HepG2 (cell line): Measurements from ENCODE around the gene DDC. TPM values are rescaled to one million over a fixed set of nuclear protein-coding genes. Genes with fewer than 3 reads are reported as not detected.

Experiments
- ATAC-seq: fragments of 200-7000 bp; cut with Tn5 transposase; 3 replicates; pipeline ENCODE4 v1.9.1; 2020; ENCODE audit warnings: mild to moderate bottlenecking, moderate library complexity
- BruUV-seq: library from RNA; stranded (reverse); fragments of 400-500 nt; replicated peaks from 2 replicates; lab custom pipeline; 2021; lab: Mats Ljungman, UMichigan
- CTCF ChIA-PET: fragments of 300-600 bp; formaldehyde crosslinking; extraction: SDS; loops from one replicate; lab custom pipeline; 2021; ENCODE audit warnings: low total read pairs, inconsistent platforms, low intra/inter-chr PET ratio; lab: Yijun Ruan, JAX
- POLR2A ChIA-PET: fragments of 350-600 bp; sonication (Branson Sonifier 250); formaldehyde crosslinking; loops from one replicate; lab custom pipeline; 2020; ENCODE audit warnings: antibody characterized with exemption, inconsistent platforms; lab: Yijun Ruan, JAX
- DNase-seq: peaks from one replicate; pipeline ENCODE4 v3.0.0-alpha.2; 2015; ENCODE audit warnings: low spot score
- FAIRE-seq: peaks from 3 replicates; lab custom pipeline; 2011; peaks lifted over from hg19 to GRCh38; lab: Jason Lieb, UNC
- H2AFZ ChIP-seq: one replicate; pipeline ENCODE4 v1.6.1; 2011; ENCODE audit warnings: low read length, inconsistent platforms
- H3K27ac ChIP-seq: fragments of 300-600 bp; 3 replicates; pipeline ENCODE4 v1.8.0; 2011; ENCODE audit warnings: mixed run types, mild to moderate bottlenecking, mixed read lengths, low read length, inconsistent platforms; ENCODE audit not compliant: insufficient read depth; ENCODE audit errors: extremely low read length
- H3K27me3 ChIP-seq, 2 experiments: fragments of 200-600 bp in 1 of 2; 2 replicates in 1 of 2; 3 replicates in 1 of 2; pipeline versions ENCODE4 v1.6.0 to v1.8.0; 2011; ENCODE audit warnings: low read length in 2 of 2, mild to moderate bottlenecking in 2 of 2, moderate library complexity in 2 of 2, inconsistent platforms in 1 of 2; ENCODE audit not compliant: insufficient read depth in 2 of 2, control insufficient read depth in 1 of 2
- H3K36me3 ChIP-seq, 2 experiments: fragments of 200-600 bp in 1 of 2; replicated peaks in 1 of 2; 2 replicates in 1 of 2; 3 replicates in 1 of 2; pipeline versions ENCODE4 v1.5.1 to v1.8.0; 2011; ENCODE audit warnings: low read length in 2 of 2, inconsistent platforms in 1 of 2; ENCODE audit not compliant: insufficient read depth in 2 of 2, control insufficient read depth in 1 of 2
- H3K4me1 ChIP-seq: 2 replicates; pipeline ENCODE4 v1.5.1; 2012; ENCODE audit warnings: low read length, inconsistent platforms; ENCODE audit not compliant: insufficient read depth
- H3K4me2 ChIP-seq: 2 replicates; pipeline ENCODE4 v1.6.0; 2011; ENCODE audit warnings: low read depth, low read length, inconsistent platforms
- H3K4me3 ChIP-seq, 3 experiments: fragments of 200-600 bp in 1 of 3; sonication (generic), shearing (Covaris generic) in 1 of 3; replicated peaks in 1 of 3; 2 replicates each; pipeline ENCODE4 v1.5.1; 2011 to 2016; ENCODE audit warnings: low read length in 3 of 3, inconsistent platforms in 2 of 3, low read depth in 2 of 3, mild to moderate bottlenecking in 2 of 3, control low read depth in 1 of 3, mixed read lengths in 1 of 3; ENCODE audit not compliant: insufficient read depth in 1 of 3
- H3K79me2 ChIP-seq: one replicate; pipeline ENCODE4 v1.6.1; 2011; ENCODE audit warnings: low read length, inconsistent platforms; ENCODE audit not compliant: insufficient read depth
- H3K9ac ChIP-seq: 2 replicates; pipeline ENCODE4 v1.6.0; 2011; ENCODE audit warnings: mild to moderate bottlenecking, low read depth, low read length, inconsistent platforms; ENCODE audit not compliant: insufficient read depth
- H3K9me3 ChIP-seq: 2 replicates; pipeline ENCODE4 v1.5.1; 2012; ENCODE audit warnings: mild to moderate bottlenecking, low read length
- H4K20me1 ChIP-seq: 2 replicates; pipeline ENCODE4 v1.6.0; 2011; ENCODE audit warnings: inconsistent platforms, mild to moderate bottlenecking, low read length, moderate library complexity; ENCODE audit not compliant: insufficient read depth
- CHCHD3 ChIP-seq: sonication (generic); formaldehyde crosslinking; IDR thresholded peaks from 2 replicates; pipeline ENCODE4 v1.8.0; 2022; ENCODE audit warnings: mild to moderate bottlenecking, missing genetic modification reagents, moderate library complexity
- EP300 ChIP-seq, 3 experiments: sonication (generic) in 1 of 3; formaldehyde crosslinking in 1 of 3; IDR thresholded peaks; 2 replicates each; pipeline versions ENCODE4 v1.5.1 to v1.6.1; 2011 to 2020; ENCODE audit warnings: low read depth in 2 of 3, low read length in 2 of 3, borderline replicate concordance in 1 of 3, improper control_type of control experiment in 1 of 3, mild to moderate bottlenecking in 1 of 3, missing genetic modification reagents in 1 of 3, moderate library complexity in 1 of 3
- JDP2 ChIP-seq: sonication (generic); formaldehyde crosslinking; IDR thresholded peaks from 2 replicates; pipeline ENCODE4 v1.8.1; 2022; ENCODE audit warnings: missing genetic modification reagents, borderline replicate concordance
- KMT2A ChIP-seq: sonication (generic); formaldehyde crosslinking; IDR thresholded peaks from 2 replicates; pipeline ENCODE4 v1.4.0; 2020; ENCODE audit warnings: missing genetic modification reagents
- NONO ChIP-seq, 2 experiments: fragments of 450-650 bp in 1 of 2; sonication (generic) in 1 of 2; formaldehyde crosslinking in 1 of 2; IDR thresholded peaks in 1 of 2; conservative IDR thresholded peaks in 1 of 2; 2 replicates each; pipeline versions ENCODE4 v1.6.1 to v1.8.0; 2017 to 2022; ENCODE audit warnings: mild to moderate bottlenecking in 1 of 2, missing genetic modification reagents in 1 of 2, moderate library complexity in 1 of 2
- NR1H2 ChIP-seq: sonication (generic); formaldehyde crosslinking; IDR thresholded peaks from 2 replicates; pipeline ENCODE4 v1.8.1; 2022; ENCODE audit warnings: low read depth, missing genetic modification reagents, borderline replicate concordance
- RBM22 ChIP-seq: fragments of 200-400 bp; formaldehyde crosslinking; optimal IDR thresholded peaks from 2 replicates; pipeline ENCODE3; 2017; ENCODE audit warnings: mild to moderate bottlenecking, low read length, moderate library complexity
- SRSF4 ChIP-seq: fragments of 200-400 bp; formaldehyde crosslinking; IDR thresholded peaks from one replicate; pipeline ENCODE4 v1.6.1; 2018; ENCODE audit warnings: mild to moderate bottlenecking, low read depth, low read length, moderate library complexity; ENCODE audit not compliant: poor library complexity, severe bottlenecking
- ZNF446 ChIP-seq: sonication (generic); formaldehyde crosslinking; IDR thresholded peaks from 2 replicates; pipeline ENCODE4 v1.5.0; 2020; ENCODE audit warnings: mild to moderate bottlenecking, missing genetic modification reagents
- ZNF510 ChIP-seq: sonication (generic); formaldehyde crosslinking; IDR thresholded peaks from 2 replicates; pipeline ENCODE4 v1.4.0; 2020; ENCODE audit warnings: low read depth, mild to moderate bottlenecking, missing genetic modification reagents
- ZNF572 ChIP-seq: sonication (generic); formaldehyde crosslinking; IDR thresholded peaks from 2 replicates; pipeline ENCODE4 v1.5.1; 2020; ENCODE audit warnings: mild to moderate bottlenecking, missing genetic modification reagents
- ZNF775 ChIP-seq: sonication (generic); formaldehyde crosslinking; IDR thresholded peaks from 2 replicates; pipeline ENCODE4 v1.4.0; 2020; ENCODE audit warnings: missing genetic modification reagents, mild to moderate bottlenecking, moderate library complexity, borderline replicate concordance
- in situ Hi-C: cut with HindIII; loops from 2 replicates; pipeline ENCODE4 v1.10.0; 2017; ENCODE audit warnings: low pct_unique_long_range_greater_than_20kb; ENCODE audit not compliant: extremely low pct_ligation_motif_present
- intact Hi-C: fragments of 100-400 bp; cut with micrococcal nuclease; formaldehyde crosslinking; loops from one replicate; pipeline ENCODE4 v1.10.0; 2022; ENCODE audit not compliant: unreplicated experiment
- polyA plus RNA-seq, 8 experiments: library from polyadenylated mRNA; depleted of rRNA in 3 of 8; stranded (reverse) in 7 of 8; unstranded in 1 of 8; fragments of >200 nt; fragmentation: Illumina TruSeq in 4 of 8; extraction: Trizol in 4 of 8; gene quantifications; 2 replicates each; pipeline versions ENCODE4 v1.2.1 to v1.2.3, GENCODE V29; 2011 to 2016; ENCODE audit warnings: low read depth in 4 of 8, missing spikeins in 1 of 8, mixed read lengths in 1 of 8; ENCODE audit not compliant: insufficient read depth in 1 of 8
- total RNA-seq, 5 experiments: library from RNA; depleted of rRNA; stranded (reverse); fragments of >200 nt; fragmentation: Illumina TruSeq; extraction: Trizol; gene quantifications; 2 replicates each; pipeline ENCODE4 v1.2.3, GENCODE V29; 2016; ENCODE audit warnings: low read depth in 1 of 5
- TF ChIP-seq, protein P1 (sequence below): sonication (generic); formaldehyde crosslinking; IDR thresholded peaks from 2 replicates; pipeline ENCODE4 v1.5.0; 2020; ENCODE audit warnings: missing genetic modification reagents
- TF ChIP-seq, protein P2 (sequence below): sonication (generic); formaldehyde crosslinking; IDR thresholded peaks from 2 replicates; pipeline ENCODE4 v1.5.0; 2020; ENCODE audit warnings: missing genetic modification reagents, mild to moderate bottlenecking, borderline replicate concordance
- TF ChIP-seq, protein P3 (sequence below): sonication (generic); formaldehyde crosslinking; IDR thresholded peaks from 2 replicates; pipeline ENCODE4 v1.9.0; 2022; ENCODE audit warnings: low read depth, missing genetic modification reagents
- TF ChIP-seq, protein P4 (sequence below): sonication (generic); formaldehyde crosslinking; IDR thresholded peaks from 2 replicates; pipeline ENCODE4 v1.8.0; 2022; ENCODE audit warnings: mild to moderate bottlenecking, missing genetic modification reagents; ENCODE audit not compliant: insufficient replicate concordance

DDC gene
- total and polyA plus RNA-seq, 2 of the 13 experiments (the other 11 are each of a cell fraction or from before 2014, with no cell fraction given), result 11.7 to 93.3 TPM

DNA sequence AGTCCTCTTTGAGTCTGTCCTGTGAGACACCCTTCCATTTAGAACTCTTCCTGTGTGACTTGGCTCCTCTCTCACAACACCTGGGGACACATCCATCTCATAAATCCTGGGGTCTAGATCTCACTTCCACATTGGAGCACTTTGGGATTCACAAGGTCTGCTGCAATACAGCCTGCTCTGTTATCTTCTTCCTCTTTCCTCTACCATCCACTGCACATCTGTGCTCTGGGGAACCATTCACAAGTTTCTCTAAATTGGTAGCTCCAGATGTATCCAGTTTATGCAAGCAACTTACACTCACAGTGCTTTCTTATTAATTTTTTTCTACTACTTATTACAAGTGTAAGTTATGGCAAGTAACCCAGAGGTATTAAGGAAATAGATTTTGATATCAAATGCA lies 109.5 kb downstream of the DDC start:
- H3K79me2 ChIP-seq, result no peaks in the 10 kb centered on the region
- POLR2A ChIA-PET, result no interaction called here
- no peaks in the 10 kb centered on the region for H3K27me3 ChIP-seq
- no peaks in the 10 kb centered on the region for H3K36me3 ChIP-seq
- CTCF ChIA-PET, result no interaction called here
- H2AFZ ChIP-seq, result no peak overlapping the region
- no peaks in the 10 kb centered on the region for H3K9me3 ChIP-seq
- no peaks in the 10 kb centered on the region for H4K20me1 ChIP-seq
- TF ChIP-seq, protein P1, sequence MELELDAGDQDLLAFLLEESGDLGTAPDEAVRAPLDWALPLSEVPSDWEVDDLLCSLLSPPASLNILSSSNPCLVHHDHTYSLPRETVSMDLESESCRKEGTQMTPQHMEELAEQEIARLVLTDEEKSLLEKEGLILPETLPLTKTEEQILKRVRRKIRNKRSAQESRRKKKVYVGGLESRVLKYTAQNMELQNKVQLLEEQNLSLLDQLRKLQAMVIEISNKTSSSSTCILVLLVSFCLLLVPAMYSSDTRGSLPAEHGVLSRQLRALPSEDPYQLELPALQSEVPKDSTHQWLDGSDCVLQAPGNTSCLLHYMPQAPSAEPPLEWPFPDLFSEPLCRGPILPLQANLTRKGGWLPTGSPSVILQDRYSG (CRISPR knock-in tag), result no peak
- TF ChIP-seq KMT2A (CRISPR knock-in tag) (no peak), EP300 (IDR thresholded peaks at IDR 0.05; ENCODE audit: low read depth in 2 of 2, low read length in 2 of 2) (no peak), EP300 (CRISPR knock-in tag; IDR thresholded peaks at IDR 0.05; ENCODE audit: borderline replicate concordance) (no peak), ZNF446 (CRISPR knock-in tag) (no peak), NONO (IDR thresholded peaks at IDR 0.05) (no peak), NONO (CRISPR knock-in tag; conservative IDR thresholded peaks at IDR 0.05) (no peak), ZNF510 (CRISPR knock-in tag) (no peak), ZNF572 (CRISPR knock-in tag) (no peak), CHCHD3 (CRISPR knock-in tag) (no peak), RBM22 (no peak), SRSF4 (no peak), ZNF775 (no peak), NR1H2 (CRISPR knock-in tag) (no peak), JDP2 (CRISPR knock-in tag) (no peak)
- TF ChIP-seq, protein P2, sequence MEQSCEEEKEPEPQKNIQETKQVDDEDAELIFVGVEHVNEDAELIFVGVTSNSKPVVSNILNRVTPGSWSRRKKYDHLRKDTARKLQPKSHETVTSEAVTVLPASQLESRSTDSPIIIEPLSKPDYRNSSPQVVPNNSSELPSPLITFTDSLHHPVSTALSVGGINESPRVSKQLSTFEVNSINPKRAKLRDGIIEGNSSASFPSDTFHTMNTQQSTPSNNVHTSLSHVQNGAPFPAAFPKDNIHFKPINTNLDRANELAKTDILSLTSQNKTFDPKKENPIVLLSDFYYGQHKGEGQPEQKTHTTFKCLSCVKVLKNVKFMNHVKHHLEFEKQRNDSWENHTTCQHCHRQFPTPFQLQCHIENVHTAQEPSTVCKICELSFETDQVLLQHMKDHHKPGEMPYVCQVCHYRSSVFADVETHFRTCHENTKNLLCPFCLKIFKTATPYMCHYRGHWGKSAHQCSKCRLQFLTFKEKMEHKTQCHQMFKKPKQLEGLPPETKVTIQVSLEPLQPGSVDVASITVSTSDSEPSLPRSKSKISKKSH, result no peak
- TF ChIP-seq, protein P3, sequence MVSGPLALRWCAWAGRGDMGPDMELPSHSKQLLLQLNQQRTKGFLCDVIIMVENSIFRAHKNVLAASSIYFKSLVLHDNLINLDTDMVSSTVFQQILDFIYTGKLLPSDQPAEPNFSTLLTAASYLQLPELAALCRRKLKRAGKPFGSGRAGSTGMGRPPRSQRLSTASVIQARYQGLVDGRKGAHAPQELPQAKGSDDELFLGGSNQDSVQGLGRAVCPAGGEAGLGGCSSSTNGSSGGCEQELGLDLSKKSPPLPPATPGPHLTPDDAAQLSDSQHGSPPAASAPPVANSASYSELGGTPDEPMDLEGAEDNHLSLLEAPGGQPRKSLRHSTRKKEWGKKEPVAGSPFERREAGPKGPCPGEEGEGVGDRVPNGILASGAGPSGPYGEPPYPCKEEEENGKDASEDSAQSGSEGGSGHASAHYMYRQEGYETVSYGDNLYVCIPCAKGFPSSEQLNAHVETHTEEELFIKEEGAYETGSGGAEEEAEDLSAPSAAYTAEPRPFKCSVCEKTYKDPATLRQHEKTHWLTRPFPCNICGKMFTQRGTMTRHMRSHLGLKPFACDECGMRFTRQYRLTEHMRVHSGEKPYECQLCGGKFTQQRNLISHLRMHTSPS (CRISPR knock-in tag), result no peak
- TF ChIP-seq, protein P4, sequence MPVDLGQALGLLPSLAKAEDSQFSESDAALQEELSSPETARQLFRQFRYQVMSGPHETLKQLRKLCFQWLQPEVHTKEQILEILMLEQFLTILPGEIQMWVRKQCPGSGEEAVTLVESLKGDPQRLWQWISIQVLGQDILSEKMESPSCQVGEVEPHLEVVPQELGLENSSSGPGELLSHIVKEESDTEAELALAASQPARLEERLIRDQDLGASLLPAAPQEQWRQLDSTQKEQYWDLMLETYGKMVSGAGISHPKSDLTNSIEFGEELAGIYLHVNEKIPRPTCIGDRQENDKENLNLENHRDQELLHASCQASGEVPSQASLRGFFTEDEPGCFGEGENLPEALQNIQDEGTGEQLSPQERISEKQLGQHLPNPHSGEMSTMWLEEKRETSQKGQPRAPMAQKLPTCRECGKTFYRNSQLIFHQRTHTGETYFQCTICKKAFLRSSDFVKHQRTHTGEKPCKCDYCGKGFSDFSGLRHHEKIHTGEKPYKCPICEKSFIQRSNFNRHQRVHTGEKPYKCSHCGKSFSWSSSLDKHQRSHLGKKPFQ (CRISPR knock-in tag), result no peak
- no peak for DNase-seq
- H3K27ac ChIP-seq, result no peak overlapping the region
- H3K9ac ChIP-seq, result no peak overlapping the region
- ATAC-seq, result no peak
- in situ Hi-C loops, result loop anchor here (25.0 kb wide), 1 partner anchor 682 kb away; no protein-coding TSS in a partner anchor
- no peak for FAIRE-seq
- no peak overlapping the region for H3K4me2 ChIP-seq
- TSS peak; percentile 49 for BruUV-seq
- H3K4me1 ChIP-seq, result peaks cover 3% of the 10 kb centered on the region
- intact Hi-C loops, result no loop called here
- no peak overlapping the region for H3K4me3 ChIP-seq
